GM21360 (cell line): ENCODE measurements around the gene ARFGEF3.

Source experiments
- ATAC-seq: cut with Tn5 transposase; IDR thresholded peaks from one replicate; pipeline ENCODE4 v1.9.1; 2021; ENCODE audit warnings: mild to moderate bottlenecking, moderate library complexity; ENCODE audit not compliant: unreplicated experiment

Gene ARFGEF3

DNA sequence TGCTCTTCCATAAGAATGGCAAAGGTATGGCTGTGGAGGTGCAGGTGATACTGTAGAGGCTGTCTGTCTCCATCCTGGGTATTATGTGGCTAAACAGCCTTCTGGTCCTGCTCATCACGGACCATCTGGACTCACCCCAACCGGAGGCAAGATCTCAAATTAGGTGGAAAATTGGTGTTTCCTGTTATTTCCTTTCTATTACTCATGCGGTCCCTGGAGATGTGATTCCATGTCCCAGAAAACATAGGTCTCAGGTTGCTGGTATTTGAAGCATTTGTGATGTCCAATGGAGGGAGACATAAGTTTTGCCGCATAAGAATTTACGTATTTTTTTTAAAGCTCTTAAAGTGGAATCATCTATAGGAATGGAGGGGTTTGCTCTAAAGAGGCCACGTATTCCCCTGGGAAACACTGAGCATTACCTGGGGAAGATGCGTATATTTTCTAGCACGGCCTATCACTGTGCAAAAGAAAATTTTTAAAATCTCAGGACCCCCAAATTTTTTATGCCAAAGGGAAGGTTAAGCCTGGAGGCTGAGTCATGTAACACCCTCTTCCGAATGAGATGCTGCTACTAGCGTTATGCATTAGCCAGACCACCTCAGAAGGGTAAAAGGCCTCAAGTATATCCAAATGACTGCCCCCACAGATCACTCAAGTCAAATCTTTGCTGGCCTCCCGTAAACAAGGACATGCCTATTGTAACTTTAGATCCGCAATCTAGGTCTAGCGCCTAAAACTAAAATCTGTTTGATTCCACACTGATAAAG lies 78.9 kb downstream of the ARFGEF3 start:
- ATAC-seq = no peak

DNA sequence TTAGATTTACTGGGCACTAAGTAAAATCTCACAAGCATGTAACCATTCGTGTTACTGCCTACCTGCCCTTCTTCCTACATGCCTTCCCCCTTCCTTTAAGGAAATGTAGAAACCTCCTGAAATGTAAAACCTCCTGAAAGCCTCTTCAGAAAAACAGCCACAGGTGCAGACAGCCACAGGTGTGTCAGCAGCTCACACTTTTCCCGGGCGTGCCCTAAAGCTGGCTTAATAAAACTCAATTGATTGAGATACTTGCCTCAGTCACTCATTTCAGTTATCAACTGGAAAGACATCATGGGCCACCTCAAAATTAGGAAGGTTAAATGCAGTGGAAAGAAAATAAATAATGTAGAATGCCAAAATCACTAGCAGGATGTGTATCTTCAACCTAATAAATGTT lies 79.6 kb downstream of the ARFGEF3 start:
- ATAC-seq = no peak

GRCh38 chr6:138241934-138242333 lies 80.2 kb downstream of the ARFGEF3 start:
- no peak for ATAC-seq

DNA sequence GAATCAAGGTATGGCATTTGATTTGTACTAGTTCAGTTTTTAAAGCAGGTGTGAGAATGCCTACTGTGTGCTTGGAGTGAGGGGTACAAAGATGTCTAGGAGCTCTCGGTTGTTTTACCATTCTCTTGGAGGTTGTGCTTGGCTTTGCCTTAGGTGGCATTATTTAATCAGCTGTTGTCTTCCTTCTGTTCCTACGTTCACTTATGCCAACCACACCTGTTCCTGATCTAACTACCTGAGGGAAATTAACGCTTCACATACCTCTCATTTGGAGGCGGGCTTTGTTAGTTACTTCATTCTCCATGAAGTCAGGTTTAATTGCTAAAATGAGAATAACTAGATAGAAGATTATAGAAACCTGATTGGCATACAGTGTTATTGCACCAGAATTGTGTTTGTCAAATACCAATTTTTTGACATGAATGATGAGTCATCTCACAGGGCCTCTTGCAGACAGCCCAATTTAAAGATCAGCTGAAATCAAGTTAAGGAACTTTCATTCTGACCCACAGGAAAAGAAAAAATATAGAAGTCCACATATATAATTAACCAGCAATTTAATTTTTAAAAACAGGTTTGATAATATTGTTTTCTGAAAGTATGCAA lies 81.4 kb downstream of the ARFGEF3 start:
- ATAC-seq = no peak

GRCh38 chr6:138245751-138246150 lies 84.0 kb downstream of the ARFGEF3 start:
- no peak for ATAC-seq

DNA sequence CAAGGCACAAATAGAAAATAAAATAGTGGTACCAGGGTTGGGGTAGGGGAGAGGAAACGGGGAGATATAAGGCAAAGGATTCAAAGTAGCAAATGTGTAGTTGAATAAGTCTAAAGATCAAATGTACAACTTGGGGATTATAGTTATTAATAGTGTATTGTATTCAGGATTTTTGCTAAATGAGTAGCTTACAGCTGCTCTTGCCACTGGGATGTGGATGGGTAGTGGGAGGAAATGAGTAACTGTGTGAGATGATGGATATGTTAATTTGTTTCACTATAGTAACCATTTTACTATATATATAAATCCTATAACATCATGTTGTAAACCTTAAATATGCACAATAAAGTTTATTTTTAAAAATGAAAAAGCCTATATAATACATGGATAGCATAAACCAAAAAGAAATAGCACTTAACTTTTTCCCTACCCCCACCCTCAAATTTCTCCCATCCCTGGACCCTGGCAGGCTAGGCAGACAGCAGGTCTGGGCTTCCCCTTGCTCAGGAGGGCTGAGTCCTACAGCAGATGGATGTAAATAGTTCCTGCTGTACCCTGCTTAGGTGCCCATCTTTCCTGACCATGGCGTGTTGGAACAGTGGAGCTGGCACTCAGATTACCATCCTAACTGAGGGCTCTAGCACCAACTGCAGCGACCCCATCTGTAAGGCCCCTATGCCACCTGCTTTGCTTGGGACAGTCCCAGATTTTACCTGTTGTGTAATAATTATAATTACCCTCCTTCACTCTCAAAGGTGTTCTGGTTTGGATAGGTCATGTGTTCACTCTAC lies 85.1 kb downstream of the ARFGEF3 start:
- no peak for ATAC-seq

- ATAC-seq = no peak
These were observed 86.3 kb downstream of the ARFGEF3 start for GRCh38 chr6:138248011-138248410.

DNA sequence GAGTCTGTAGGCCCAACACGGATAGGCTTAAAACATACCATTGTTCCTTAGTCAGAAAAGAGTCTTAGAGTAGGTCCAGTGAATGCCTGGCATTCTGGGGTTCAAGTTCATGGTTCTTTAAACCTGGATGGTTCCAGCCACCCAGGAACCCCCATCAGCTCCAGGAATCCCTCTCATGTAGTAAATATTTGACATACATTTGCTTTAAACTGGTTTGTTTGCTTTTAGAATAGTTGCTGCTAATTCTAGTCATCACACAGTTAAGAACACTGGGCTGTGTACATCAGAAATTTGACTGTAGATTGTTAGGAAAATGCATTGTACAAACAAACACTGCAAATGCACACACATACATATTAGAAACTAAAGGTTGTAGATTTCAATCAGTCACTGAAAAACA lies 87.1 kb downstream of the ARFGEF3 start:
- no peak for ATAC-seq

DNA sequence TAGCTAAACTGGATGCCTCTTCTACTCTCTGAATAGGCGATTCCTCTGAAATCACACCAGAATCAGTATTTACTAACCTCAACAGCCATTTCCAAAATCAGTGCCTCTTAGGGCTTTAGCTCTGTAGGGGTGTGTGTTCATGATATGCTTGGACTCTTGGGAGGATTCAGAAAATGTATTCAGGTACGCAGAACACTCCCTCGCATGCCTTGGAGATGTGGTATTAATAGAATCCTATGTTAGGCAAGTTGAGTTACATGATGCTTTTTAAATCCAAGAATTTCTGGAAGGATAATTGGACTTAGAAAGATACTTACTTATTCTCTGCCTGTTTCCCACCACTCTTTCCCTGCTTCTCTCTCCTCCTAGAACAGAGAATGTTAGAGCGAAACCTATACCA lies 88.3 kb downstream of the ARFGEF3 start:
- no peak for ATAC-seq

DNA sequence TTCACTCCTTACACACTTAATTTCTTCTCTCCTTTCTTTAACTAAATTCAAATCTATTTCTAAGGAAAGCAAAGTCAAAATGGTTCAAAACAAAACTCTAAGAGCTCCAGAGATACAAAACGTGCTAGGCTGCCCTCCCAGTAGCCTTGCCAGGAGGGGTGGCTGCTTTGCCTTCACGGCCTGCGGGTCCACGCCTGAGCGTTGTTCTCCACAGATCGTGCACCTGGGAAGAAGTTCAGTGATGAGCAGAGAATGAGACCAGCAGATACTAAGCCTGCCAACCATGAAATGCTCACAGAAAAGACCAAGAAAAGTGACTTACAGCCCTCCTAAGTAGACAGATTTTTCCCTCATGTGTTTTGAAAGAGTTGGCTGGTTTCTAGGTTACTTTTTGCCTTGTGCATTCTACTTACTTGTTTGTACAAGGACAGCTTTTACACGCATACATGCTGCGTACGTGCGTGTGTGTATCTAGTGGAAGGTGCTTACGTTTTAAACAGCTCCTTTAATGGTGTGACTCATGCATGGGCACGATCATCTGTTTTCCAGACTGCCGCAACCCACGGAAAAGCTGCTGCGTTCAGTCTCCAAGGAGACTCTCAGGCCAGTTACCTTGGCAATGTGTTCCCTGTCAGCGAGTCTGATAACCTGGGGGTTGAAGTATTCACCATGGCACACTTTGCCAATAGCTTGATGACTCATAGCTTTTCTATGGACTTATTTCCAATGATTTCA lies 88.9 kb downstream of the ARFGEF3 start:
- no peak for ATAC-seq

GRCh38 chr6:138253731-138254130 lies 92.0 kb downstream of the ARFGEF3 start:
- no peak for ATAC-seq

DNA sequence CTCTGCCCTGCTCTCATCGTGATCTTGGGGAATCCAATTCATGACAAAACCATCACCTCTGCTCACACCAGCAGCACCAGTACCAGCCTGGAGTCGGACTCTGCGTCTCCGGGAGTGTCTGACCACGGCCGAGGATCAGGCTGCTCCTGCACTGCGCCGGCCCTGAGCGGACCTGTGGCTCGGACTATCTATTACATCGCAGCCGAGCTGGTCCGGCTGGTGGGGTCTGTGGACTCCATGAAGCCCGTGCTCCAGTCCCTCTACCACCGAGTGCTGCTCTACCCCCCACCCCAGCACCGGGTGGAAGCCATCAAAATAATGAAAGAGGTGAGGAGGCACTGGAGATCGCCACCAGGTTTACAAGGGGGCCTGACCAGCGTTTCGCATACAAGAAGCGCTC lies 93.7 kb downstream of the ARFGEF3 start:
- no peak for ATAC-seq

GRCh38 chr6:138257638-138258040 lies 95.9 kb downstream of the ARFGEF3 start:
- ATAC-seq = no peak

DNA sequence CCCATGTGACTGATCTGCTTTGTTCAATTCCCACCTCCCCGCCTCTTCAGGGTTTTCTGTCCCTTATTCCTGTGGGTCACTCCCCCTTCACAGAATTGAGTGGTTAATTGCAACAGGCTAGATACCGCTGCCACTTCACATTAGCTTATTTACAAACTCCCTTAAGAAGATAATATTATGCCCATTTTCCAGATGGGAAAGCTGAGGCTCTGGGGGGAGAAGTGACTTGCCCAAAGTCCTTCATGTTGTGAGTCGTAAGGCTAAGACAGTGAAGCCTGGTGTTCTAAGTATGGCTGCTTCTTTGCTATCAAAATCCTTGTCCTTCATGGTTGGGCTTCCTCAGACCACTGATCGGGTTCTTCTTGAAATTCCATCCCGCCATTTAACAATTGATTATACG lies 96.5 kb downstream of the ARFGEF3 start:
- no peak for ATAC-seq

DNA sequence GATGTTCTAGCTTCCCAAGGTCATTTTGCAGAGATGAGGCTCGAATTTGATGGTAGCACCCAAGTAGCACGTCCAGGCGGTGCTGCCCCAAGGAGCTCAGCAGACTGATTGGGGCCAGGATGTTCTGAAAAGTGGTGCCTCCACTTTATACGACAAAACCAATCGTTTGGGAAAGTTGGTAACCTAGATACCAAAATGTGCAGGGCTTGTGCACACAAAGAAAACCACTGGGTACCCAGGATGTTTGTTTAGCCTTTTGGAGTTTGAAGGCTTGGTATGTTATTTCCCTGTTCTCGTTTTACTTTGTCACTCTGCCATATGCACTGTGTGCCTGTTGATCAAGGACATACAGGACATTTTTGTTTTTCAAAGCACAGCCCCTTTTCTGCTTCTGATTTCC lies 97.3 kb downstream of the ARFGEF3 start:
- ATAC-seq = no peak

- ATAC-seq = no peak
These were observed 99.5 kb downstream of the ARFGEF3 start for GRCh38 chr6:138261116-138261780.

DNA sequence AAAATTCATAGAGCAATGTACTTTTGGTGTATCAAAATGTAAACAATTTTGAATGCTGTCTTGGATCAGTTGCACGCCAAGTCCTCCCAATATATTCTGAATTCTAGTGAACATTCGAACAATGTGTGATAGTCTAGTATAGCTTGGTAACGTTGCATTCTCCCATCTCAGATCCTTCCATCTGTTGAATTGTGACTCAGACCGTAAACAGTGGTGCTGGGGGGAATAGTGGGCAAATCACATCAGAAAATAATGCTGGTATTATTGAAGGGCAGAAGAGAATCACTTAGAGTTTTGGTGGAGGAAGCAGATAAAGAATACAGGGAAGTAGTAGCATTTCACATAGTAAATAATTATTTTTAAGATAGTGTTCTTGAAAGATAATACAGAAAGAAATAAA lies 102.2 kb downstream of the ARFGEF3 start:
- no peak for ATAC-seq

DNA sequence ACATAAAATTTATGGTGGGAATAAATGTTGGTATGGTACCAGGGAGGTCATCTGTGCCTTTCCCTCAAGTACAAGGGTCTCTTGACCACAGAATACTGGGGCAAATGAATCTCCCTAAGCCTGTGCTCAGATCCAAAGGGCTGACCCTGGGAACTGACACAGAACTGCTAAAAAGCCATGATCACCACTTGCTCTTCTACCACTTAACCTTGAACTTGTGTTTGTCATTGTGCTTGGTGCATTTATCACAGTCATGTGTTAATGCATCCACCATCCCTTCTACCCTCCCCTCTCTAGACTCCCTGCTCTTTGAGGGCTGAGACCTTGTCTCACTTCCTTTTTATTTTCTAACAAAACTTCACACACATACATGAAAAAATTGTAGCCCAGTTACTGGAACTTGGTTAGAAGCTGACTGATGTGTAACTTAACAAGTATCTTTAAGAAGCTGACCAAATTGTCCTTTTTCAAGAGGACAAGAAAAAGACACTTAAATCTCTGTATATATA lies 102.7 kb downstream of the ARFGEF3 start:
- no peak for ATAC-seq

GRCh38 chr6:138266095-138266494 lies 104.4 kb downstream of the ARFGEF3 start:
- no peak for ATAC-seq
